Dendritic cell treated with granulocyte-macrophage colony-stimulating factor and Interleukin-4, amounts not matched to agents 40 ng/mL and 50 ng/mL, for 4 days (primary cell): ENCODE results near the gene CCDC92B.
"Not testable (repeated sequence)": the region's sequence is repeated elsewhere in the genome, so short reads cannot be mapped to it uniquely, and the experiment has no call there.

Source experiments
- H3K27ac Mint-ChIP-seq: one replicate; pipeline ENCODE4 v1.8.0; 2022; ENCODE audit warnings: mild to moderate bottlenecking, mixed read lengths
- H3K27me3 Mint-ChIP-seq: one replicate; pipeline ENCODE4 v1.8.0; 2022; ENCODE audit warnings: mild to moderate bottlenecking, mixed read lengths
- H3K36me3 Mint-ChIP-seq: one replicate; pipeline ENCODE4 v1.8.0; 2022; ENCODE audit warnings: low read depth, mixed read lengths
- H3K4me1 Mint-ChIP-seq: one replicate; pipeline ENCODE4 v1.8.0; 2022; ENCODE audit warnings: low read depth, mixed read lengths
- H3K4me3 Mint-ChIP-seq: one replicate; pipeline ENCODE4 v1.8.0; 2022; ENCODE audit warnings: mild to moderate bottlenecking, moderate library complexity, mixed read lengths
- H3K9me3 Mint-ChIP-seq: one replicate; pipeline ENCODE4 v1.8.0; 2022; ENCODE audit warnings: mixed read lengths
- intact Hi-C: fragments of 100-400 bp; cut with micrococcal nuclease; formaldehyde crosslinking; loops from one replicate; pipeline ENCODE4 v1.15.0; 2022

CCDC92B gene

GRCh38 chr17:2700491-2701141 lies 48.8 kb downstream of the CCDC92B start:
- H3K27ac Mint-ChIP-seq, result no peak overlapping the region
- H3K4me3 Mint-ChIP-seq, result no peak overlapping the region
- H3K9me3 Mint-ChIP-seq, result no peaks in the 10 kb centered on the region
- H3K27me3 Mint-ChIP-seq, result no peaks in the 10 kb centered on the region
- H3K4me1 Mint-ChIP-seq, result peaks cover 7% of the 10 kb centered on the region
- H3K36me3 Mint-ChIP-seq, result peaks cover 100% of the 10 kb centered on the region
- intact Hi-C loops, result no loop called here

GRCh38 chr17:2700030-2700490 lies 49.4 kb downstream of the CCDC92B start:
- Mint-ChIP-seq H3K9me3 (no peaks in the 10 kb centered on the region), H3K36me3 (peaks cover 100% of the 10 kb centered on the region), H3K4me1 (peaks cover 2% of the 10 kb centered on the region), H3K4me3 (no peak overlapping the region), H3K27ac (no peak overlapping the region), H3K27me3 (no peaks in the 10 kb centered on the region)
- intact Hi-C loops, result no loop called here

GRCh38 chr17:2699216-2699805 lies 50.1 kb downstream of the CCDC92B start:
- H3K36me3 Mint-ChIP-seq, result peaks cover 100% of the 10 kb centered on the region
- H3K9me3 Mint-ChIP-seq, H3K27ac Mint-ChIP-seq, H3K4me1 Mint-ChIP-seq, H3K27me3 Mint-ChIP-seq, intact Hi-C loops, H3K4me3 Mint-ChIP-seq: not testable (repeated sequence)

GRCh38 chr17:2697611-2698162 lies 51.8 kb downstream of the CCDC92B start:
- Mint-ChIP-seq H3K36me3 (peaks cover 100% of the 10 kb centered on the region), H3K4me1 (no peaks in the 10 kb centered on the region), H3K27ac (no peak overlapping the region), H3K9me3 (no peaks in the 10 kb centered on the region), H3K4me3 (no peak overlapping the region), H3K27me3 (no peaks in the 10 kb centered on the region)
- intact Hi-C loops, result no loop called here

GRCh38 chr17:2695961-2696760 lies 53.3 kb downstream of the CCDC92B start:
- Mint-ChIP-seq H3K27ac (no peak overlapping the region), H3K27me3 (no peaks in the 10 kb centered on the region), H3K4me1 (no peaks in the 10 kb centered on the region), H3K4me3 (no peak overlapping the region), H3K9me3 (no peaks in the 10 kb centered on the region), H3K36me3 (peaks cover 100% of the 10 kb centered on the region)
- intact Hi-C loops, result no loop called here

GRCh38 chr17:2695243-2695960 lies 54.0 kb downstream of the CCDC92B start:
- intact Hi-C loops, result no loop called here
- Mint-ChIP-seq H3K9me3 (no peaks in the 10 kb centered on the region), H3K4me3 (no peak overlapping the region), H3K27ac (no peak overlapping the region), H3K27me3 (no peaks in the 10 kb centered on the region), H3K36me3 (peaks cover 100% of the 10 kb centered on the region), H3K4me1 (no peaks in the 10 kb centered on the region)

GRCh38 chr17:2694381-2695242 lies 54.8 kb downstream of the CCDC92B start:
- Mint-ChIP-seq H3K4me1 (no peaks in the 10 kb centered on the region), H3K9me3 (no peaks in the 10 kb centered on the region), H3K4me3 (no peak overlapping the region), H3K36me3 (peaks cover 100% of the 10 kb centered on the region), H3K27me3 (no peaks in the 10 kb centered on the region), H3K27ac (no peak overlapping the region)
- intact Hi-C loops, result no loop called here

GRCh38 chr17:2693561-2694380 lies 55.7 kb downstream of the CCDC92B start:
- intact Hi-C loops, result no loop called here
- Mint-ChIP-seq H3K4me1 (peaks cover 5% of the 10 kb centered on the region), H3K27ac (no peak overlapping the region), H3K36me3 (peaks cover 100% of the 10 kb centered on the region), H3K9me3 (no peaks in the 10 kb centered on the region), H3K27me3 (no peaks in the 10 kb centered on the region), H3K4me3 (no peak overlapping the region)

GRCh38 chr17:2692781-2693135 lies 56.7 kb downstream of the CCDC92B start:
- no peak overlapping the region for H3K4me3 Mint-ChIP-seq
- peaks cover 6% of the 10 kb centered on the region for H3K4me1 Mint-ChIP-seq
- no peaks in the 10 kb centered on the region for H3K9me3 Mint-ChIP-seq
- H3K27me3 Mint-ChIP-seq, result no peaks in the 10 kb centered on the region
- intact Hi-C loops, result no loop called here
- H3K36me3 Mint-ChIP-seq, result peaks cover 95% of the 10 kb centered on the region
- H3K27ac Mint-ChIP-seq, result no peak overlapping the region

GRCh38 chr17:2691965-2692780 lies 57.3 kb downstream of the CCDC92B start:
- Mint-ChIP-seq H3K4me3 (no peak overlapping the region), H3K27me3 (no peaks in the 10 kb centered on the region), H3K4me1 (peaks cover 11% of the 10 kb centered on the region), H3K9me3 (no peaks in the 10 kb centered on the region), H3K27ac (no peak overlapping the region), H3K36me3 (peaks cover 89% of the 10 kb centered on the region)
- intact Hi-C loops, result no loop called here

GRCh38 chr17:2691069-2691871 lies 58.2 kb downstream of the CCDC92B start:
- H3K9me3 Mint-ChIP-seq, result no peaks in the 10 kb centered on the region
- peaks cover 80% of the 10 kb centered on the region for H3K36me3 Mint-ChIP-seq

More at GRCh38 chr17:2691069-2691871, 58.2 kb downstream of the CCDC92B start:
- Mint-ChIP-seq H3K27ac (no peak overlapping the region), H3K27me3 (no peaks in the 10 kb centered on the region), H3K4me3 (no peak overlapping the region), H3K4me1 (peaks cover 11% of the 10 kb centered on the region)
- intact Hi-C loops, result no loop called here
